GM23248 (cell line): ENCODE results near the gene PODN. TPM values are rescaled to one million over a fixed set of nuclear protein-coding genes. Genes with fewer than 3 reads are reported as not detected.

ENCODE experiments used
- DNase-seq: peaks from one replicate; pipeline ENCODE4 v3.0.0-alpha.2; 2015
- H2AFZ ChIP-seq: fragments of 200-600 bp; sonication (generic); 2 replicates; pipeline ENCODE4 v1.6.1; 2016; ENCODE audit warnings: antibody characterized with exemption
- H3F3A ChIP-seq: fragments of 200-600 bp; sonication (generic); 2 replicates; pipeline ENCODE4 v1.6.1; 2016; ENCODE audit warnings: mild to moderate bottlenecking, antibody characterized with exemption, mixed run types; ENCODE audit not compliant: insufficient read depth
- H3K27ac ChIP-seq: fragments of 200-600 bp; sonication (generic); 2 replicates; pipeline ENCODE4 v1.5.1; 2016; ENCODE audit warnings: mild to moderate bottlenecking
- H3K27me3 ChIP-seq: fragments of 200-600 bp; sonication (generic); replicated peaks from 2 replicates; pipeline ENCODE4 v1.6.1; 2016; ENCODE audit warnings: mild to moderate bottlenecking; ENCODE audit not compliant: insufficient read depth
- H3K36me3 ChIP-seq: fragments of 200-600 bp; sonication (generic); 2 replicates; pipeline ENCODE4 v1.6.1; 2016; ENCODE audit warnings: low read depth, mild to moderate bottlenecking
- H3K4me1 ChIP-seq: fragments of 200-600 bp; sonication (generic); 2 replicates; pipeline ENCODE4 v1.6.1; 2016; ENCODE audit warnings: mild to moderate bottlenecking; ENCODE audit not compliant: insufficient read depth
- H3K4me2 ChIP-seq: fragments of 200-600 bp; sonication (generic); one replicate; pipeline ENCODE4 v1.6.1; 2016; ENCODE audit warnings: mild to moderate bottlenecking; ENCODE audit not compliant: unreplicated experiment
- H3K4me3 ChIP-seq: fragments of 200-600 bp; sonication (generic); 2 replicates; pipeline ENCODE4 v1.5.1; 2016; ENCODE audit warnings: mild to moderate bottlenecking
- H3K79me2 ChIP-seq: fragments of 200-600 bp; sonication (generic); 2 replicates; pipeline ENCODE4 v1.6.1; 2016; ENCODE audit warnings: mild to moderate bottlenecking; ENCODE audit not compliant: insufficient read depth
- H3K9ac ChIP-seq: fragments of 200-600 bp; sonication (generic); 2 replicates; pipeline ENCODE4 v1.6.1; 2016; ENCODE audit warnings: mild to moderate bottlenecking
- H3K9me2 ChIP-seq: fragments of 200-600 bp; sonication (generic); 2 replicates; pipeline ENCODE4 v1.6.1; 2016; ENCODE audit warnings: mixed run types, mild to moderate bottlenecking, moderate library complexity; ENCODE audit not compliant: insufficient read depth
- H3K9me3 ChIP-seq: fragments of 200-600 bp; sonication (generic); one replicate; pipeline ENCODE4 v1.6.1; 2017; ENCODE audit warnings: low read depth
- H4K20me1 ChIP-seq: fragments of 200-600 bp; sonication (generic); 2 replicates; pipeline ENCODE4 v1.6.0; 2016; ENCODE audit not compliant: insufficient read depth
- EZH2 ChIP-seq: fragments of 200-600 bp; sonication (generic); IDR thresholded peaks from 2 replicates; pipeline ENCODE4 v1.6.1; 2018; ENCODE audit warnings: antibody characterized with exemption, mild to moderate bottlenecking; ENCODE audit not compliant: insufficient read depth, poor library complexity, severe bottlenecking
- EZH2phosphoT487 ChIP-seq: fragments of 200-600 bp; sonication (generic); IDR thresholded peaks from 2 replicates; pipeline ENCODE4 v1.6.1; 2018; ENCODE audit warnings: antibody characterized with exemption, moderate library complexity, mild to moderate bottlenecking, low read depth; ENCODE audit not compliant: insufficient read depth
- WGBS, 2 experiments: methylation state at CpG; one replicate each; pipeline ENCODE4 v1.1.6; 2015 to 2017; ENCODE audit warnings: low lambda C conversion rate in 2 of 2, low coverage in 1 of 2; ENCODE audit errors: missing lambda C conversion rate in 2 of 2; 5-methylcytosine and 5-hydroxymethylcytosine counted together
- in situ Hi-C: fragments of 300-500 bp; cut with MboI; formaldehyde crosslinking; loops from 2 replicates; pipeline ENCODE4 v1.15.0; 2020
- polyA plus RNA-seq: library from polyadenylated mRNA; unstranded; fragments of >200 nt; fragmentation: Nextera tagmentation; extraction: Ambion mirVana; gene quantifications from 2 replicates; pipeline ENCODE4 v1.2.1, GENCODE V29; 2016
- total RNA-seq: library from RNA; depleted of rRNA; stranded (reverse); fragments of >200 nt; shearing (Covaris generic); gene quantifications from 2 replicates; pipeline ENCODE4 v1.2.3, GENCODE V29; 2014

PODN gene
- total and polyA plus RNA-seq, 2 experiments from 2014 or later = 54.8 to 71.6 TPM

GRCh38 chr1:53081384-53082066, 19.5 kb downstream of the PODN start:
- TF ChIP-seq EZH2phosphoT487 = no peak
- no peak for TF ChIP-seq EZH2
- H3K4me2 ChIP-seq = no peak overlapping the region
- H3K9me2 ChIP-seq = no peaks in the 10 kb centered on the region
- WGBS, 2 experiments = 81 to 86% methylated on average over 14 of the region's 14 CpGs
- no peaks in the 10 kb centered on the region for H3K27me3 ChIP-seq
- no peaks in the 10 kb centered on the region for H3K79me2 ChIP-seq
- H3K27ac ChIP-seq = no peak overlapping the region
- H3K4me1 ChIP-seq = no peaks in the 10 kb centered on the region
- H3K36me3 ChIP-seq = no peaks in the 10 kb centered on the region
- DNase-seq = no peak
- no peaks in the 10 kb centered on the region for H4K20me1 ChIP-seq
- in situ Hi-C loops = no loop called here
- no peaks in the 10 kb centered on the region for H3K9me3 ChIP-seq
- H3F3A ChIP-seq = no peaks in the 10 kb centered on the region
- H2AFZ ChIP-seq = no peak overlapping the region
- no peak overlapping the region for H3K9ac ChIP-seq
- H3K4me3 ChIP-seq = no peak overlapping the region

- no peaks in the 10 kb centered on the region for H3K9me2 ChIP-seq
- H2AFZ ChIP-seq = no peak overlapping the region
- H3K36me3 ChIP-seq = no peaks in the 10 kb centered on the region
- in situ Hi-C loops = no loop called here
- 79 to 81% methylated on average over 13 of the region's 13 CpGs for WGBS, 2 experiments
- no peaks in the 10 kb centered on the region for H3F3A ChIP-seq
- H3K4me2 ChIP-seq = no peak overlapping the region
- no peaks in the 10 kb centered on the region for H3K9me3 ChIP-seq
- no peaks in the 10 kb centered on the region for H3K4me1 ChIP-seq
- DNase-seq = no peak
- H4K20me1 ChIP-seq = no peaks in the 10 kb centered on the region
- H3K27ac ChIP-seq = no peak overlapping the region
- no peak overlapping the region for H3K9ac ChIP-seq
- H3K4me3 ChIP-seq = no peak overlapping the region
- H3K79me2 ChIP-seq = no peaks in the 10 kb centered on the region
- no peaks in the 10 kb centered on the region for H3K27me3 ChIP-seq
- TF ChIP-seq EZH2phosphoT487 (no peak), EZH2 (no peak)
Measured at GRCh38 chr1:53082826-53083455, 20.9 kb downstream of the PODN start.

- Histone ChIP-seq H3K9me2 (no peaks in the 10 kb centered on the region), H3K27ac (no peak overlapping the region), H3K9me3 (no peaks in the 10 kb centered on the region), H3K4me1 (peaks cover under 1% of the 10 kb centered on the region; the same call in 1 of the 2 replicates), H3K4me3 (no peak overlapping the region), H3K4me2 (no peak overlapping the region), H2AFZ (no peak overlapping the region), H3K9ac (no peak overlapping the region), H4K20me1 (no peaks in the 10 kb centered on the region), H3K27me3 (no peaks in the 10 kb centered on the region), H3F3A (no peaks in the 10 kb centered on the region), H3K36me3 (no peaks in the 10 kb centered on the region), H3K79me2 (no peaks in the 10 kb centered on the region)
- no peak for DNase-seq
- no peak for TF ChIP-seq EZH2phosphoT487
- TF ChIP-seq EZH2 = no peak
- in situ Hi-C loops = no loop called here
- 68 to 71% methylated on average over 14 to 17 of the region's 17 CpGs for WGBS, 2 experiments
Measured at GRCh38 chr1:53083636-53084588, 21.9 kb downstream of the PODN start.

- DNase-seq = no peak
- peaks cover 7% of the 10 kb centered on the region for H3K4me1 ChIP-seq
- no peaks in the 10 kb centered on the region for H3K9me2 ChIP-seq
- no peaks in the 10 kb centered on the region for H3K27me3 ChIP-seq
- H3K27ac ChIP-seq = no peak overlapping the region
- no peaks in the 10 kb centered on the region for H3K36me3 ChIP-seq
- no peaks in the 10 kb centered on the region for H3F3A ChIP-seq
- WGBS, 2 experiments = 58 to 60% methylated on average over 8 of the region's 8 CpGs
- H3K4me2 ChIP-seq = no peak overlapping the region
- no peak overlapping the region for H3K4me3 ChIP-seq
- no peak overlapping the region for H3K9ac ChIP-seq
- H4K20me1 ChIP-seq = no peaks in the 10 kb centered on the region
- H3K9me3 ChIP-seq = no peaks in the 10 kb centered on the region
- TF ChIP-seq EZH2phosphoT487 (no peak), EZH2 (no peak)
- H3K79me2 ChIP-seq = no peaks in the 10 kb centered on the region
- H2AFZ ChIP-seq = no peak overlapping the region
- in situ Hi-C loops = no loop called here
Measured at GRCh38 chr1:53084589-53084971, 22.6 kb downstream of the PODN start.
